ENCODE data around the gene COPB2.

COPB2 gene

DNA sequence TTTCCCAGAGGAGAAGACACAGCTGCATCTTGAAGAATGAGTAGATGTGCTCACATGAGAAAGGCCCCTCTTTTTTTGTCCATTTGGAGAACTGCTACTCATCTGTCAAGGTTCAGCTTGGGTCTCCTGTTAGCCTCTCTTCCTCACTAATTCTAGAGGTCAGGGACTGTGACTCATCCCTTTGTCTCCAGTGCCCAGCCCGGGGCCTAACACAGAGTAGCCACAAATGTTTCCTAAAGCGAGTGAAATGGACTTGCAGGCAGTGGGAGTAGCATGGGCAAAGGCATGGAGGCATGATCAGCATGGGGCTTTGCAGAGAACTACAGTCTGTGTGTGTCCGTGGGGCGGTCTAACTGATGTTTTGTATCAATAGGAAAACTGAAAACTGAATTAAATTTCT, 79.6 kb downstream of the COPB2 start:
- no peak for DNase-seq (ENCODE audit: low read depth in 2 of 2, low spot score in 1 of 2)

DNA sequence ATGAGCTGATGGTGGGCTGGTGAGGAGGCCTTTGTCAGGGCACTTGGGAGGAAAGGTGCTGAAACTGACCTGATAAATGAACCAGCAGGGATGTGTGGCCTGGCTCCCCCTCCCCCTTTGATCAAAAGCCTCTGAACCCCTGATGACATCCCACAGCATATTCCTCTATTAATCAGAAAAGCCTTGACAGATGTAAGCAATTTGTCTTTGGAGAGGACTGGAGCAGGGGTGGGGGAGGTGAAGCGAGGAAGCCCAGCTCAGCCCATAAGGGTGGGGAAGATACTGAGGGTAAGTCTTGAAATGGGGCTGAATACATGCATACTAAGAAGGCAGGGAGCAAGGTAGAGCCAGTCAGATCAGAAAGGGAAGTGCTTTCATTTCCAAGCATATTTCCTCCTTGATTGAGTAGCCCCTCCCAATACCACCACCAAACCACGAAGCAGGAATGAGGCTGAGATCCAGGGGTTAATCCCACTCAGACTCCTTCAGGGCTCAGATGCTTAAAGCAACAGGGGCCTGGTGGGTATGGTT, 80.3 kb downstream of the COPB2 start:
- DNase-seq (ENCODE audit: low read depth in 2 of 2, low spot score in 1 of 2): no peak

DNA sequence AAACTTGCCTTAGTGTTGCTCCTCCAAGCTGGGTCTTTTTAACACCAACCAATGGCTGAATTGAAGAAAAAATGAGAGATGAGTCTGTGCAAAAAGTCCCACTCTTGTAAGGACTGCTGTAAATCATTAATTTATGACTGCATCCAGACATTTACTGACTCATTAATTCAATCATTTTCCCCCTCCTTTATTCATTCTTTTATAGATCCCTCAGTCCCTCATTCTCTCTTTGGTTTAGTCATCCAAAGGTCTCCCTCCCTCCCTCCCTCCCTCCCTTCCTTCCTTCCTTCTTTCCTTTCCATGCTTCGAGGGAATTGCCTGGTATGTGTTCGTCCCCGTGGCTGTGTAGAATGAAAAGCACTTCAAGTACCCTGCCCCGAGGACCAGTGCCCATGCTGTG, 80.9 kb downstream of the COPB2 start:
- no peak for DNase-seq (ENCODE audit: low read depth in 2 of 2, low spot score in 1 of 2)

DNA sequence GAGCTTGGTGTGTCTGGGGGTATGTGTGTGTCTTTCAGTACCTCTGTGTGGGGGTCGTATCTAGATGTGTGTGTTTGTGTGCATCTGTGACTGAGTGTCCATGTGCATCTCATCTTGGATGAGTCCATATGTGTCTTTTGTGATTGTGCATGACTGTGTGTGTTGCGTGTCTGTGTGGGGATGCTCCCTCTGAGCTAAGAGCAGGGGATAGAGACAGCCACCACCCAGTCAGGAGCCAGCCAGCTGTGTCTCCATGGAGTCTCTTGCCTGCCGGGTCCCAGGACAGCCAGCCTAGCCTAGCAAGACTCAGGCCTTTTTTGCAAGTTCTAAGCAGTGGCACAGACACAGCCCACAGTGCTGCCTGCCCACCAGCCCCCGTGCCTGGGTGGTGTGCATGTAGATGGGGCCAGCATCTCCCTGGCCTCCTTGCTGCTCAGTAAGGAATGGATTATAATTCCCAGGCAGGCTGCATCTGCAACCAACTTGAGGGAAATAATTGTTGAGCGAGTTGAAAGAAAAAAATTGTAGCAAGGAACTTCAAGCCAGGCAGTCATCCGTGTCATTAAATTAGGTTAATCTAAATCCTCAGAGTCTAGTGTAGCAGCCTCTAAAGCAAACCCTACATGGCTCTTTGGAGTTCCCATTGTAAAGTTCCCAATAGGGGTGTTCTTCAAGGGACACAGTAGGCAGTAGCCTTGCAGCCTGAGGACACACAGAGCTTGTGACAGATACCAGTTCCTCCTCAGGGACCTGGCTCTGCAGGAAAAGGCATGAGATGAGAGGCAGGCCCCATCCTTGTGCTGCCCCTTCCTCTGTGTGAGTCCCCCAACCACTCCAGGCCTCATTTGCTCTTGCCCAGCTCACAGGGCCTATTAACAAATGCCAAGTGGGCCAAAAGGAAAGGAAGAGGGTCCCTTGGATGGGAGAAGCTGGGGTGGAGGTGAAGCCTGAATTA, 81.6 kb downstream of the COPB2 start:
- DNase-seq (ENCODE audit: low read depth in 2 of 2, low spot score in 1 of 2): no peak
